LNCaP clone FGC (cell line): ENCODE data around the gene GLOD5.

Experiments used
- DNase-seq: peaks from one replicate; pipeline ENCODE4 v3.0.0-alpha.2; 2011; ENCODE audit warnings: low read depth
- H3K4me3 ChIP-seq: 2 replicates; pipeline ENCODE4 v1.5.1; 2011; ENCODE audit warnings: mild to moderate bottlenecking, low read depth, low read length, control low read depth
- CTCF ChIP-seq: IDR thresholded peaks from 2 replicates; pipeline ENCODE4 v1.5.1; 2012; ENCODE audit warnings: mild to moderate bottlenecking; ENCODE audit not compliant: control insufficient read depth, insufficient read depth; ENCODE audit errors: extremely low read depth

GLOD5 gene

GRCh38 chrX:48800574-48801279 is 39.2 kb downstream of the GLOD5 start:
- no peak for TF ChIP-seq CTCF
- no peak for DNase-seq
- H3K4me3 ChIP-seq = peak overlapping the region; percentile 68

GRCh38 chrX:48801280-48802088 is 39.9 kb downstream of the GLOD5 start, which contains the start of gene HDAC6:
Gene HDAC6 (plus strand): TSS chrX:48802067. CDS start chrX:48802693, 626 bp downstream.
- H3K4me3 ChIP-seq = peak within 1 kb of the TSS; percentile 69
- no peak for TF ChIP-seq CTCF

GRCh38 chrX:48802089-48802904 is 40.8 kb downstream of the GLOD5 start:
- TF ChIP-seq CTCF = no peak
- DNase-seq = peak; percentile 65
- H3K4me3 ChIP-seq = peak overlapping the region; percentile 69

More at GRCh38 chrX:48801280-48802088, 39.9 kb downstream of the GLOD5 start, which contains the start of gene HDAC6:
- peak; percentile 97 for DNase-seq

GRCh38 chrX:48802905-48803200 is 41.3 kb downstream of the GLOD5 start:
- H3K4me3 ChIP-seq = peak overlapping the region; percentile 69
- no peak for DNase-seq
- TF ChIP-seq CTCF = no peak

- no peak for DNase-seq
- no peak overlapping the region for H3K4me3 ChIP-seq
- no peak for TF ChIP-seq CTCF
These were observed 44.5 kb downstream of the GLOD5 start for GRCh38 chrX:48806081-48806480.

GRCh38 chrX:48813644-48814043 is 52.1 kb downstream of the GLOD5 start:
- DNase-seq = no peak
- no peak for TF ChIP-seq CTCF

More at GRCh38 chrX:48813644-48814043, 52.1 kb downstream of the GLOD5 start:
- H3K4me3 ChIP-seq = no peak overlapping the region
